Activated naive CD8-positive, alpha-beta T cell (primary cell): Measurements from ENCODE around the gene SLC5A7.

Experiments
- H3K27ac Mint-ChIP-seq: one replicate; pipeline ENCODE4 v1.8.0; 2021; ENCODE audit warnings: mixed read lengths
- H3K27me3 Mint-ChIP-seq: one replicate; pipeline ENCODE4 v1.8.0; 2021; ENCODE audit warnings: mixed read lengths
- H3K36me3 Mint-ChIP-seq: one replicate; pipeline ENCODE4 v1.8.0; 2021; ENCODE audit warnings: mixed read lengths
- H3K4me1 Mint-ChIP-seq: one replicate; pipeline ENCODE4 v1.8.0; 2021; ENCODE audit warnings: low read depth, mixed read lengths
- H3K4me3 Mint-ChIP-seq: one replicate; pipeline ENCODE4 v1.8.0; 2021; ENCODE audit warnings: mild to moderate bottlenecking, mixed read lengths
- H3K9me3 Mint-ChIP-seq: one replicate; pipeline ENCODE4 v1.8.0; 2021; ENCODE audit warnings: low read depth, mixed read lengths

SLC5A7 gene

DNA sequence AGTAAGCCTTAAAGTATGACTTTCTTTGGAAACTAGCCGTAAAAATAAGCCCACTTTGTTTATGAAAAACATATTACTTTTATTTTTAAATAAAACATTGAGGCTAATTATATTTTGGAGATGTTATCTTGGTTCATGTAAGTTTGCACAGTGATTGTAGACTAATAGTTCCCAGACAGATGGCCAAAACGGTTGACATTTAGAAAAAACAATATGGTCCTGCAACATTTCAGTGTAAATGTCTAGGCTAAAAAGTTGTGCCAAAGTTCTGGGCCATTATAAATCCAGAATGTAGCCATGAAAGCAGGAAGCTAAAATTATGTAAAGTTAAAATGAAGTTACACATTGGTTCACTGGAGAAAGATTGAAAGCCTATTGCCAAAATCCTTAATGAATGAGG is 43.6 kb downstream of the SLC5A7 start:
- H3K36me3 Mint-ChIP-seq = no peaks in the 10 kb centered on the region
- H3K9me3 Mint-ChIP-seq = no peaks in the 10 kb centered on the region
- no peak overlapping the region for H3K27ac Mint-ChIP-seq
- no peak overlapping the region for H3K4me3 Mint-ChIP-seq
- H3K27me3 Mint-ChIP-seq = no peaks in the 10 kb centered on the region
- no peaks in the 10 kb centered on the region for H3K4me1 Mint-ChIP-seq

DNA sequence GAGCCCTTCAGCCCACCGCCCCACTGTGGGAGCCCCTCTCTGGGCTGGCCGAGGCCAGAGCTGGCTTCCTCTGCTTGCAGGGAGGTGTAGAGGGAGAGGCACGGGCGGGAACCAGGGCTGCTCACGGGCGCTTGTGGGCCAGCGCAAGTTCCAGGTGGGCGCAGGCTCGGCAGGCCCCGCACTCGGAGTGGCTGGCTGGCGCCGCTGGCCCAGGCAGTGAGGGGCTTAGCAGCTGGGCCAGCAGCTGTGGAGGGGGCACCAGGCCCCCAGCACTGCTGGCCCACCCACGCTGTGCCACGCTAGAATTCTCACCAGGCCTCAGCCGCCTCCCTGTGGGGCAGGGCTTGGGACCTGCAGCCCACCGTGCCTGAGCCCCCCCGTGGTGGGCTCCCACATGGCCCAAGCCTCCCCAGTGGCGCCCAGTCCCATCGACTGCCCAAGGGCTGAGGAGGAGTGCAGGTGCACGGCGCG is 45.2 kb downstream of the SLC5A7 start:
- Mint-ChIP-seq H3K4me1 (no peaks in the 10 kb centered on the region), H3K36me3 (no peaks in the 10 kb centered on the region), H3K9me3 (no peaks in the 10 kb centered on the region), H3K4me3 (no peak overlapping the region), H3K27me3 (no peaks in the 10 kb centered on the region), H3K27ac (no peak overlapping the region)

DNA sequence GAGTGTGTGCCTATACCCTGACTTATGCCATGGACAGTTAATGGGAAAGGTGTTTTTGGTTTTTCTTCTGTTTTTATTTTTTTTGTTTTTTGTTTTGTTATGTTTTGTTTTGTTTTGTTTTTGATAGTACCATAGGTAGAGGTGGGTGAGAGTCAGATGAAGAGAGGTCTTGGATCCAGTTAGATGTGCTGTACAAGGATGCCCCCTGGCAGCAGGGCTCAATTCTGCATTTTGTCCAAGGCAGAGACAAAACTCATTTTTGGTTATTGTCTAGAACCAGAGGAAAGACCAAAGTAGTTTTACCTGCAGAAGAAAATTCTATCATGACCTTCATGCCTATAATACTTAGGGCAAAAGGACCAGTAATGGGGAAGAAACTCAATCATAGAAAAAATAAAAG is 48.5 kb downstream of the SLC5A7 start:
- no peaks in the 10 kb centered on the region for H3K4me1 Mint-ChIP-seq
- no peaks in the 10 kb centered on the region for H3K27me3 Mint-ChIP-seq
- no peaks in the 10 kb centered on the region for H3K36me3 Mint-ChIP-seq
- no peak overlapping the region for H3K4me3 Mint-ChIP-seq
- H3K9me3 Mint-ChIP-seq = no peaks in the 10 kb centered on the region
- H3K27ac Mint-ChIP-seq = no peak overlapping the region

DNA sequence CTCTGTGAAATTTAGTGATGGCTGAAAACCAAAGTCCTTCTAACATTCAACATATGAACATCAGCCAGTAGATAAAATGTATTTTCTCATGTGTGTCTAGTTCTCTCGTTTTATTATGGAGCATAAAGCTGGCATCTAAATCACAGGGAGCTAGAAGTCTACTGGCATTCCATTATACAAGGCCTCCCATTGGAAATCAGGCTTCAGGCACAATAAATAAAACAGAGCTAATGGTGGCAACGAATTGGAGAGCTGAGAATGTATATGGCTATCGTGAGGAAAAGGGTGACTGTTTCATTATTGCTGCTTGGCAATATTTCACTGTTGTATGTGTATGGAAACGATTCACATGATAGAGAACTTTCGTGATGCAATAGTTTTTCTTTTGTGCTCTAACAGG is 62.4 kb downstream of the SLC5A7 start:
- peaks cover 3% of the 10 kb centered on the region for H3K27me3 Mint-ChIP-seq
- H3K4me1 Mint-ChIP-seq = no peaks in the 10 kb centered on the region
- H3K36me3 Mint-ChIP-seq = no peaks in the 10 kb centered on the region
- no peak overlapping the region for H3K27ac Mint-ChIP-seq
- peaks cover 4% of the 10 kb centered on the region for H3K9me3 Mint-ChIP-seq
- H3K4me3 Mint-ChIP-seq = no peak overlapping the region

DNA sequence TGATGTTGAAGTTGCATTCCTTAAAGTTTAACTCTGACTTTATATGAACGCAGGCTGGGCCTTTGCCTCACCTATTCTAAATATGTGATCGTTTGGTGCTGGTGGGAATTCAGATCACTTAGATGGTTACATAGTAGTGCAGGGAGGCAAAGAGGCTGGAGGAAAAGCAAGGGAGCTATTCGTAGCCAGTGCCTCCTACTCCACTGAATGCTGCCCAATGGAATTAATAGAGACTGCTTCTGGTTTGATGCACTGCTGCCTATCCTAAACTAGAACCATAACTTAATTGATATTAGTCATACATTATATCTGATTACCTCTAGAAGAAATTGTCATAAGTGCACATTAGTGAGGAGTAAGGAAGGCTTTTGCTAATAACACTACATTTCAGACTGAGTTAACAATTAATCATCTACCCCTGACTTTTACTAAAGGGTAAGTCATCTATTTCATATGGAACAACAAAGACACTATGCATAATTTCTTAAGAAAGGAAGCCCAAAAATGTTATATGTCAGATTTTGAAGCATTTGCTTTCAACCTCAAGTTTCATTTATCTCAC is 72.3 kb downstream of the SLC5A7 start:
- no peaks in the 10 kb centered on the region for H3K36me3 Mint-ChIP-seq
- no peak overlapping the region for H3K27ac Mint-ChIP-seq
- H3K27me3 Mint-ChIP-seq = no peaks in the 10 kb centered on the region
- H3K9me3 Mint-ChIP-seq = no peaks in the 10 kb centered on the region
- H3K4me3 Mint-ChIP-seq = no peak overlapping the region
- H3K4me1 Mint-ChIP-seq = no peaks in the 10 kb centered on the region

DNA sequence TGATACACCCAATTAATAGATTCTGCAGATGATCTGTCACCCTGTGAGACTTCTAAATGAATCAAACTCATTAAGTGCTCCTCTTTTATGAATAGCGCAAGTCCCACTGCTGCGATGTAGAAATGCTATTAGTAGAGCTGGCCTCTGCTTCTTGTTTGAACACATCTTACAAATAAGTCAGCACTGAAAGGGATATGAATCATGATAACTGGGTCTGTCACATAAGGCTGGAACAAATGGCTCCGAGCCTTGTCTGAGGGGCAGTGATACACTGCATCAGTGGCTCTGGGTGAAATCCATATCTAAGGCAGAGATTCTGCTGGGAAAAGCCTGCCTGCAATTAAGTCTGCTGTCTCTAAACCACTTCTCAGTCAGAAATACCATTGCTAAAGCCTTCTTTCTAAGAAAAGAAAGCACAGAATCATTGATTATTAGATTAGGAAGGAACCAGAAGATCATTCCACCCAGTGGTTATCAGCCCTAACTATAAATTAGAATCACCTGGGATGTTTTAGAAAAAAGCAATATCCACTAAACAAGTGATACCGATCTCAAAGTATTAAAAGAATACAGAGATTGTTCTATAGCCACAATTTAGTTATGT is 75.2 kb downstream of the SLC5A7 start:
- Mint-ChIP-seq H3K36me3 (no peaks in the 10 kb centered on the region), H3K4me1 (no peaks in the 10 kb centered on the region), H3K27ac (no peak overlapping the region), H3K4me3 (no peak overlapping the region), H3K27me3 (no peaks in the 10 kb centered on the region), H3K9me3 (no peaks in the 10 kb centered on the region)
